OCI-M2 (cell line): ENCODE data around the gene TNFRSF6B.

Experiments
- DNase-seq: peaks from one replicate; lab custom pipeline; 2025; ENCODE audit not compliant: unreplicated experiment; lab: John Stamatoyannopoulos, UW

The TNFRSF6B gene

DNA sequence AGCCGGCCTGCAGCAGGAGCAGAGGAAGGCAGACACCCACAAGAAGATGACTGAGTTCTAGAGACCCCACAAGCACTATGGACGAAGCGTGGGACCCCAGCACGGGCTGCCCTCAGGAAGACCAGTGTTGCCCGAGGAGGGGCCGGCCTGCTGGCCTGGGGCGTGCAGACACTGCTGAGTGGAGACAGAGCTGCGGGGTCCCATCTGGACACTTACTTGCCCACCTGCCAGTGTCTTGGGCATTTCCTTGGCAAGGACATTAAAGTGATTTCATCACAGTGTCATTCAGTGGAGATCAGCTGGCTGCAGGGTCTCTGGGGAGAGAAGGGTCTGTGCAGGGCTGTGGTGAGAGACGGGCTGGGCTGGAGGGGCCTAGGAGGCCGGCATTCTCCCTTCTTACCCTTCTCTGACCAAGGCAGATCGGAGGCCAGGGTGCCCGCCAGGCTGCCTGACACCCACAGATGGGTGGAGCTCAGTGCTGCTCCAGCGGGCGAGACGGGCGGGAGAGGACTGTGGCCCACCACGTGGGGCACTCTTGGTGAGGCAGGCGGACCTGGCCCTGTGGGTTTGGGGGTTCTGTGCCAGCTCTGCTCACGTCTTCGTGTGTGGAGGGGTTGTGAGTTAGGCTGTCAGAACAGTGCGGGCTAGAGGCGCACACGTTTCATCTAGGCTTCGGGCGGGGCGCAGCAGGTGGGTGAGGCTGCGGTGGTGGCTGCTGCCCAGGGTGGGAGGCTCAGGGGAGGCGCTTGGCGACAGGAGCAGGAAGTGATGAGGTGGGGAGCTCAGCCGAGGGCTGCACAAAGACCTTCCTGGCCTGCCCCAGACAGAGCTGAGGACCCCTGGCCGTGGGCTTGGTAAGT lies 39.6 kb downstream of the TNFRSF6B start, which contains the start of gene LIME1:
TSS of gene LIME1 (plus strand) at position 806 of the 860 bp plus-strand sequence. CDS start 886 bp downstream, outside the sequence.
- no peak for DNase-seq

DNA sequence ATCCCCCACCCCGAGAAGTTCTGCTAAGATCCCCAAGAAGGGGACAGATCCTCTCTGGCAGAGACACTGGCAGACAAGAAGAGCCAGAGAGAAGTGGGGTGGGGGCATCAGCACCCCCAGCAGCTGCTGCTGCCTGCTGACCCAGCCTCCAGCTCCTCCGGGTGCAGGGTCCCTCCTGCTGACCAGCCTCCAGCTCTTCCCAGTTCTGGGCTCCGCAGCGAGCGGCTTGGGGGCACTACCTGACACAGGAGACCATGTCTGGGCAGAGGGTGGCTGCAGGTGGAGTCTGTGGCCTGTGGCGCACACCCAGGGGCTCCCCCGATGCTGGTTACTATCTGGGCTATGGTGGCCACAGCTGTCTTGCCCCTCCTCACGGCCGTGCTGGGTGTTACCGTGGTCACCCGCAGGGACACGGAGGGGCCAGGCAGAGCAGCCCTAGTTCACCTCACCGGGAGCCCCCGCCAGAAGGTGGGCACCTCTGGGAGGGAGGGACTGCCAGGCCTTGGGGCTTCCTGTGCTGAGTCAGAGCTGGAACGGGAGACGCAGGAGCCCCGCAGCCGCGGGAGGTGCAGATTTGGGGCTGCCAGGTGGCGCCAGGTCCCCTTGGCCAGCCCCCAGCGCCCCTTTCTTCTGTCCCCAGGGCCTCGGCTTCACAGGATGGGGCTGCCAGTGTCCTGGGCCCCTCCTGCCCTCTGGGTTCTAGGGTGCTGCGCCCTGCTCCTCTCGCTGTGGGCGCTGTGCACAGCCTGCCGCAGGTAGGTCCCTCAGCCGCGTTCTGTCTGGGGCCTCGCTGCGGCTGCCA lies 40.6 kb downstream of the TNFRSF6B start:
- DNase-seq: no peak

DNA sequence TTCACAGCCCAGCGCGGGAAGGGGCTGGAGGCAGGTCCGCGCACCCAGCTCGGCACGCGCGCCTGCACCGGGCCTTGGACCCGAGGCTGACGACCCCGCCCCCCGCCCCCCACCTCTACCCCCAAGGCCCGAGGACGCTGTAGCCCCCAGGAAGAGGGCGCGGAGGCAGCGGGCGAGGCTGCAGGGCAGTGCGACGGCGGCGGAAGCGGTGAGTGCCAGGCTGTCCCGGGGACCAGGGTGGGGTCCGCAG lies 41.2 kb downstream of the TNFRSF6B start:
- DNase-seq: no peak

DNA sequence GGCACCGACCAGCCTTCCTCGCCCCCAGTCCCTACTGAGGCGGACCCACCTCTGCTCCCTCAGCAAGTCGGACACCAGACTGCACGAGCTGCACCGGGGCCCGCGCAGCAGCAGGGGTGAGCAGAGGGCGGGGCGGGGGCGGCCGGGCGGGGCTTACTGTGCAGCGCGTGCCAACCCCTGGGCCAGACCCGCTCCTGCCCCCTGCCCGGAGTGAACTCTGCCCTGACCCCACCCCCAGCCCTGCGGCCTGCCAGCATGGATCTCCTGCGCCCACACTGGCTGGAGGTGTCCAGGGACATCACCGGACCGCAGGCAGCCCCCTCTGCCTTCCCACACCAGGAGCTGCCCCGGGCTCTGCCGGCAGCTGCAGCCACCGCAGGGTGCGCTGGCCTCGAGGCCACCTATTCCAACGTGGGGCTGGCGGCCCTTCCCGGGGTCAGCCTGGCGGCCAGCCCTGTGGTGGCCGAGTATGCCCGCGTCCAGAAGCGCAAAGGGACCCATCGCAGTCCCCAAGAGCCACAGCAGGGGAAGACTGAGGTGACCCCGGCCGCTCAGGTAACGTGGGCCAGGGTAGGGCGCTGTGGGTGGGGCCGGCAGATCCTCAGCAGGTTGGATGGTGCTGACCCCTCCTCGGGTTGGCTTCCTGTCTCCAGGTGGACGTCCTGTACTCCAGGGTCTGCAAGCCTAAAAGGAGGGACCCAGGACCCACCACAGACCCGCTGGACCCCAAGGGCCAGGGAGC lies 41.7 kb downstream of the TNFRSF6B start:
- DNase-seq: no peak

DNA sequence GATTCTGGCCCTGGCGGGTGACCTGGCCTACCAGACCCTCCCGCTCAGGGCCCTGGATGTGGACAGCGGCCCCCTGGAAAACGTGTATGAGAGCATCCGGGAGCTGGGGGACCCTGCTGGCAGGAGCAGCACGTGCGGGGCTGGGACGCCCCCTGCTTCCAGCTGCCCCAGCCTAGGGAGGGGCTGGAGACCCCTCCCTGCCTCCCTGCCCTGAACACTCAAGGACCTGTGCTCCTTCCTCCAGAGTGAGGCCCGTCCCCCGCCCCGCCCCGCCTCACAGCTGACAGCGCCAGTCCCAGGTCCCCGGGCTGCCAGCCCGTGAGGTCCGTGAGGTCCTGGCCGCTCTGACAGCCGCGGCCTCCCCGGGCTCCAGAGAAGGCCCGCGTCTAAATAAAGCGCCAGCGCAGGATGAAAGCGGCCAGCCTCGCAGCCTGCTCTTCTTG lies 42.3 kb downstream of the TNFRSF6B start:
- no peak for DNase-seq

DNA sequence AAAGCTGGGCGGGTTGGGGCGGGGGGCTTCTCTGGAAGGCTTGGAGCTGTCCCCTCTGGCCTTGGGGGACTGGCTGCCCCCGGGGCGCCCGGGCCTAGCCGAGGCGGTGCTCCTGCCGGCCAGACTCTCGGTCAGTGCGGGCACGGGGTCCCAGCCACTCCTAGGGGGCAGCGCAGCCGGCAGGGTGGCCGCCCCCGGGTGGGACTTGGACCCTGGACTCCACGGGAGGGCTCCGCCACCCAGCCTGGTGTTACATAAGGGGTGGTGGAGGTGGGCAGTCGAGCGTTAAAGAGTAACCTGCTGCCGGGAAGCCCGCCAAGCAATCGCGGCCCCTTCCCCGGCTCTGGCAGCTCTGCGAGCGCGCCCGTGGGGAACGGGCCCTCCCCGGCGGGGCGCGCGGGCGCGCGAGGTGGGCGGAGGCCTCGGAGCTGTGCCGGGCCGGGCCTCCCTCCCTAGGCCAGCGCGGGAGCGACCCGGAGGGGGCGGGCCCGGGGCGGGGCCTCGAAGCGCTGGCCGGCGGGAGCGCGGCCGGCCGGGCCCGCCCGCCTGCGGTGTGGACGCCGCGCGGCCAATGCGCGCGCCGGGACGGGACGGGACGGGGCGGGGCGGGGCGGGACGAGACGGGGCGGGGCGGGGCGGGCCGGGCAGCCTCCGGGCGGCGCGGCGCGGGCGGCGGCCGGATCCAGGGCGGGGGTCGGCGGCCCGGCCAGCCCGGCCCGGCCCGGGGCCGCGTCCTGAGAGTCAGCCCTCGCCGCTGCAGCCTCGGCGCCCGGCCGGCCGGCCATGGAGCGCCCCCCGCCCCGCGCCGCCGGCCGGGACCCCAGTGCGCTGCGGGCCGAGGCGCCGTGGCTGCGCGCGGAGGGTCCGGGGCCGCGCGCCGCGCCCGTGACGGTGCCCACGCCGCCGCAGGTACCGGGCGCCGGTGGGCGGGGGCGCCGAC lies 42.9 kb downstream of the TNFRSF6B start, which contains the start of gene SLC2A4RG:
TSS of gene SLC2A4RG (plus strand) at position 647 of the 940 bp plus-strand sequence. CDS start at position 784, 137 bp downstream.
- DNase-seq: no peak

DNA sequence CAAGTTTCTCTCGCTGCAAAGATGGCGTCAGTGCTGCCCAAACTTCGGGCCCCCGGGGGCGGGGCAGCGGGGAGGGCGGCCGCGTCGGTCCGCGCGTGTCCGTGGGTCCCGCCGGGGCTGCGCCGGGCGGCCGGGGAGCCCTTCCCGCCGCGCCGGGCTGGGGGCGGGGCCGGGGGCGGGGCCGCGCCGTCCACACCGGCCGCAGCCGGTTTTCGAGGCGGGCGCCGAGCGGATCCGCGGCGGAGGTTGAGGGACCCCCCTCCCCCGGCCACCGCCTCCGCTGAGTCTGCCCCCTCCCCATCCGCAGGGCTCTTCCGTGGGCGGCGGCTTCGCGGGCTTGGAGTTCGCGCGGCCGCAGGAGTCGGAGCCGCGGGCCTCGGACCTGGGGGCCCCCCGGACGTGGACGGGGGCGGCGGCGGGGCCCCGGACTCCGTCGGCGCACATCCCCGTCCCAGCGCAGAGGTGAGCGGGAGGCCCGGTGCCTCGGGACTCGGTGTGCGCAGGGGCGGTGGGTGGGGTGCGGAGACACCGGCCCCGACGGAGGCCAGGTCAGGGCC lies 43.7 kb downstream of the TNFRSF6B start:
- DNase-seq: no peak

DNA sequence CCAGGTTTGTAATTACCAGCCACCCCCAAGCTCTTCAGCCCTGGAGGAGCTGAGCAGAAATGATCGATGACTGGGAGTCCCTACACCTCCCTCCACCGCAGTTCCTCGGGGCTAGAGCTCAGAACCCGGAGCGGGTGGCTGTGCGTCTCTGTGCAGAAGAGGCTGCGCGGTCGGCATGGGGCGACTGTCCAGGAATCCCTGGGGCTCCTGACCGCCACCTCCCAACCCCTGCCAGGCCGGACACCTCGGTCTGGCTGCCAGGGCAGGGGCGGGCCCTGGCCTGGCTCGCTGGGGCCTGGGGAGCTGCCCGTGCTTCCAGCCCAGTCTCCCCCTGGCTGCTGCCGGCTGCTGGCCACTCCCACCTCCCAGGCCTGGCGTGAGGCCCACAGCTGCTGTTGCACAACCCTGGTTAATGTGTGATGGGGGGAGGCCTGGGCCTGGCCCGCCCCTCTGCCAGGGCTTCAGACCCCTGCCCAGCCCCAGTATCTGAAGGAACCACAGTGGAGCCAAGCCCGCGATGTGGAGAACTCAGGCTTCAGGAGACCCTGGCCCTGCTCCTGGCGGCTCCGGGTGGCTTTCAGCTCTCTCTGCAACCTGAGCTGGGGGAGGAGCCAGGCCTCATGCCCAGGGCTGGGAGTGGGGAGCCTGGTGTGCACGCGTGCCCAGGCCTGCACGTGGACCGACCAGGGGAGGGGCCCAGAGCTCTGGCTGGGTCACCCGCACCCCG lies 44.3 kb downstream of the TNFRSF6B start:
- DNase-seq: peak; percentile 35

DNA sequence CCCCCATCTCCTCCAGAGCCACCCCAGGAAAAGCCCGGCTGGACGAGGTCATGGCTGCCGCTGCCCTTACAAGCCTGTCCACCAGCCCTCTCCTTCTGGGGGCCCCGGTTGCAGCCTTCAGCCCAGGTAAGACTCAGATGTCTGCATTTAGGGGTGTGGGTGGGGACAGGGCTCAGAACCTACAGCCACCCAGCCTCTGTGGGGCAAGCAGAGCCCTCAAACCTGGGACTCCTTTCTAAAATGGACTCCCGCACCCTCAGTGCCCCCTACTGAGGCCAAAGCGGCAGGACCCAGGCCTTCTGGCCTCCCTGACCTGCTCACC lies 44.9 kb downstream of the TNFRSF6B start:
- no peak for DNase-seq

DNA sequence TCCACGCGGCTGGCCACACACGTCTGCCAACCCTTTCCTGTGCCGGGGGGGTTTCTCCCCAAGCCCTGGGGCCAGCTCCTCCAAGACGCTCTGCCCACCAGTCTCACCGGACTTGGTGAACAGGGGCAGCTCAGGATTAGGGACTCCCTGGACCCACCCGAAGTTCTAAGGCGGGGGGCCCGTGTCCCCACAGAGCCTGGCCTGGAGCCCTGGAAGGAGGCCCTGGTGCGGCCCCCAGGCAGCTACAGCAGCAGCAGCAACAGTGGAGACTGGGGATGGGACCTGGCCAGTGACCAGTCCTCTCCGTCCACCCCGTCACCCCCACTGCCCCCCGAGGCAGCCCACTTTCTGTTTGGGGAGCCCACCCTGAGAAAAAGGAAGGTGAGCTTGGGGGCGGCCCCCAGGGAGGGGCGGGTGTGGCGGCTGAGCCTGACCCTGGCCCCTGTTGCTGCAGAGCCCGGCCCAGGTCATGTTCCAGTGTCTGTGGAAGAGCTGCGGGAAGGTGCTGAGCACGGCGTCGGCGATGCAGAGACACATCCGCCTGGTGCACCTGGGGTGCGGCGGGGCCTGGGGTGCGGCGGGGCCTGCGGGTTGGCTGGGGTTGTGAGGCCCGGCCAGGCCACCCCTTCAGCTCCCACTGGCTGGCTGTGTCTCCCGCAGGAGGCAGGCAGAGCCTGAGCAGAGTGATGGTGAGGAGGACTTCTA lies 45.4 kb downstream of the TNFRSF6B start:
- no peak for DNase-seq

DNA sequence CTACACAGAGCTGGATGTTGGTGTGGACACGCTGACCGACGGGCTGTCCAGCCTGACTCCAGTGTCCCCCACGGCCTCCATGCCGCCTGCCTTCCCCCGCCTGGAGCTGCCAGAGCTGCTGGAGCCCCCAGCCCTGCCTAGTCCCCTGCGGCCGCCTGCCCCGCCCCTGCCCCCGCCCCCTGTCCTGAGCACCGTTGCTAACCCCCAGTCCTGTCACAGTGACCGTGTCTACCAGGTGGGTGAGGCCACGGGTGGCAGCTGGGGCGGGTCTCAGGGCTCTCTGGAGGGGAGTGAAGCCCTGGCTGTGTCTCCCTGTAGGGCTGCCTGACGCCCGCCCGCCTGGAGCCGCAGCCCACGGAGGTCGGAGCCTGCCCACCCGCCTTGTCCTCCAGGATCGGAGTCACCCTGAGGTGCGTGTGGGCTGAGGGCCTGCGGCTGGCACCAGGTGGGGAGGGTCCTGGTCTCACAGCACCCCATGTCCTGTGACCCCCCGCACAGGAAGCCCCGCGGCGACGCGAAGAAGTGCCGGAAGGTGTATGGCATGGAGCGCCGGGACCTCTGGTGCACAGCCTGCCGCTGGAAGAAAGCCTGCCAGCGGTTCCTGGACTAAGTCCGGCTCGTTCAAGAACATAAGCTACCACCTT lies 46.1 kb downstream of the TNFRSF6B start:
- DNase-seq: no peak

DNA sequence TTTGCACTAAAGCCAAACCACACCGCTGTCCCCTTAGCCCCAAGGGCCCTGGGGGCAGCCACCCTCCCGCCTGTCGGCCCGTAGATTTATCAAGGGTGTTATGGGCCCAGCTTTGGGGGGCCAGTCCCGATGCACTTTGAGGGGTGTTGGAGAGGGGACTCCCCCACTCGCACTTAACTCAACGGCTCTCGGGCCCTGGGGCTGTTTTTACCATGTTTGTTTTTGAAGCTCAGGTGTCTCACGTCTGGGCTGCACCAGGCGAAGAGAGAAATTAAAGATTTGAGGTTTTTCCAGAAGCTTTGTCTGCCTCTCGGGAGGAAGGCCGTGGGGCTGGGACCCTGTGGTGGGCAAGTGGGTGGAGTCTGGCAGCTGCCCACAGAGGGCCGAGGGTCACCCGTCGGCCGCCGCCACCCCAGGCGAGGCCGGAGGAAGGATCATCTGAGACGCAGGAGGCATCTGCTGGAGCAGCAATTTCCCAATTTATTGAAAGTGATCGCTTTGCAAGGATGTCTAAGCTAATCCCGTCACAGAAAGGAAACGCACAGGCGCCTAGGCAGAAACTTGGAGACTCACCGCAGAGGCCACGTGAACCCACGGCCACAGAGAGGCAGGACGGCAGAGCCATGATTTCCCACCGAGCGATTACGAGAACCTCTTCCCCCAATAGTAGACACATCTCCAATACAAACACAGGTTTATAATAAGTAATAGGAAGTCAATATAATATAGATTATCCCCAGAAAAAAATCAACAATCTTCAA lies 46.9 kb downstream of the TNFRSF6B start:
- no peak for DNase-seq

DNA sequence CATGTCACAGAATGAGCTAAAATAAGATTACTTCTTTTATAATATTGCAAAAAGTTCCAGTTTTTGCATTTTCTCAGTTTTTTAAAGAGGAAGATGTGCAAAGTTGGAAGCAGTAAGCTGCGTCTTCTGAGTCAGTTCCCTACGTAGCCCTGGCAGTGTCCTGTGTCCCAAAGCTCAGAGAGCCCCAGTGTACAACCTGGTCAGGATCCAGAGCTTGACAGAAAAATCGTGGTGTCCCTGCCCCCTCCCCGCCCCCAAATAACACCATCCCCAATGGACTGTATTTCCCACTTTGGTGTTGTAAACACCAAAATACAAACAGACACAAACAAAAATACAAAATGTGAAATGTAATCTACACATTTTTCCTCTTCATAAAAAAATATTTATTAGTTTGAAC lies 47.7 kb downstream of the TNFRSF6B start:
- no peak for DNase-seq

DNA sequence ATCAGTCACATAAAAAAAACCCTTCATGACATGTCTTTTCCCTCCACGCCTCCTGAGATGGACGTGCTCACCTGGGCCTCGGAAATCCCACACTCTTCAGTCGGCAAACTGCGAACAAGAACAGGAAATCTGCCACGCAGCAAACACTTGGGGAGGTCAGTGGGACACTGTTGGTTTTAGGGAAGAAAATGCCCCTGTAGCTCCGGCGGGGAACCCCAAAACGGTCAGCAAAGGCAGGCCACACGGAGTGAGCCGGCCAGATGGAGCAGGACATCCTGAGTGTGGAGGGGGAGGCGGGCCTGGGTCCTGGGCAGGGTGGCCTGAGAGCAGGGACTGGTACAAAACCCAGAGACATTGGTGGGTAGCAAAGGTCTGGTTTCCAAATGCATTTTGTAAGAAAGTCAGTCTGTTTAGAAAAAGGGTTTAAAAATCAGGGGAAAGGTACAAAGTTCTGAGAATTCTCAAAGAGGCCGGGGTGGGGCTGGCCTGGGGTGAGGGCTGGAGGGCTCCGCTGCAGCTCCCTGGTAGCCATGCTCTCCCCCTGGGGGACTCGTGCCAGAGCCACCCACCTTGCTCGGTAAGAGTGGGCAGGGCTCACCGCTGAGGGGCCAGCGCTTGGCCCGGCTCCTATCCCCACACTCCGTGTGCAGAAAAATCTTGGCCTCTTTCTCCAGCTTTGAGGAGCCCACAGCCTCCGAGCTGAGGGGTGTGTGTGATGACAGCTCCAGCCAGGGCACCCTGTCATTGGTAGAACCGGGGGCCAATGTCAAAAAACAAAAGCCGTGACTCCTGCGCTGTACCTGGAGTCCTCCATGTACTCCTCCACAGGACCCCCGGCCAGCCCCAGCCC lies 48.3 kb downstream of the TNFRSF6B start:
- no peak for DNase-seq

DNA sequence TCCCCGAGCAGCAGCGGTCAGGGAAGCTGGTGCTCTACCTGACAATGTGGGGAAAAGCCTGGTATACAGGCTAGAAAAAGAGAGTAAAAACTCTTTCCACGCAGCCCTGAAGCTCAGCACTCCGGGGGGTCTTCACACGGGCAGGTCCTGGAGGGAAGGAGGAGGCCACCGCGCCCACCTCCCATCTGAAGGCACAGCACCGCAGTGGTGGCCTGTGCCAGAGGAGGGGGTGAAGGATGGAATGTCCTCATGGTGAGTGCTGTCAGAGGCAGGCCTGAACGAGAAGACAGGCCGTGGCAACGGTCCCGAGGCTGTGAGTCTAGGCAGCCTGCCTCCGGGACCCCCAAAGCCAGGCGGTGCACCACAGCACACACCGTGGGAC lies 49.0 kb downstream of the TNFRSF6B start:
- DNase-seq: no peak

DNA sequence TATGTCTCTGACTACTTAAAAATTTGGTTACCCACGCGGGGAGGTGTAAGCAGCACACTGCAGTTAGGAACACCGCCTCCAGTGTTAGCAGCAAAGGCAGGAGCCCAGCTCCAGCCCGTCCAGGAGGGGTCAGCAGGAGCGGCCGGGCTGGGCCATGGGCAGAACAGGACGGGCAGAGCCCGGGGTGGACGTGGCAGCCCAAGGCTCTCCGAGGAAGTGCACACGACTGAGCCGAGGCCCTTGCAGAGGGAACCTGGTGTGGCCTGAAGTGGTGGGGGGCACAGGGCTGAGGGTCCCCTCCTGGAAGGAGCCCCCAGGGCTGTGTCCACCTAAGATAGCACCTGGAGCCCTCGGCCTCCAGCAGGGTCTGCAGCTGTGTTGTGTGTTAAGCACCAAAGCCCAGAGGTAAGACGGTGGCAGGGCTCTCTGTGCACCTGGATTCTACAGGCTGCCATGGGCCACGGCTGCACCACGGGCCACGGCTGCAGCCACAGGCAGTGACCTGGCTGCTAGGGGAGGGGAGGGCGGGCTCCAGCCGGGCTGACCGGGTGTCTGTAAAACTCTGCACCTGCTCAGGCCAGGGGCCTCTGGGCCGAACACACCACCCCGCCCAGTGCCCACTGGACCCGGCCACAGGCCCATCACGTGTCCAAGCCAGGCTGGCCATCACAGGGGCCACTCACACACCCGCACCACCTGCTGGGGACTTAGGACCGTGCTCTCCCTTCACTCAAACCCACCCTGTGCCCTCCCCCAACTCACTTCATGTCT lies 49.7 kb downstream of the TNFRSF6B start:
- DNase-seq: no peak
